Activated naive CD8-positive, alpha-beta T cell treated with anti-CD3 and anti-CD28 coated beads, Interleukin-2, amount 50 U/mL, for 24 hours (primary cell): Measurements from ENCODE around the gene H2BK1.
A peak's percentile ranks its signal among the peaks of the same experiment; 100 is the strongest.

ENCODE experiments used
- ATAC-seq: fragments of 150-1000 bp; cut with Tn5 transposase; one replicate; pipeline ENCODE4 v1.10.0; 2021
- DNase-seq: peaks from one replicate; pipeline ENCODE4 v3.0.0; 2021
- H3K27ac Mint-ChIP-seq: one replicate; pipeline ENCODE4 v1.8.0; 2021; ENCODE audit warnings: mild to moderate bottlenecking, mixed read lengths
- H3K27me3 Mint-ChIP-seq: one replicate; pipeline ENCODE4 v1.8.0; 2021; ENCODE audit warnings: mixed read lengths
- H3K36me3 Mint-ChIP-seq: one replicate; pipeline ENCODE4 v1.8.0; 2021; ENCODE audit warnings: low read depth, mixed read lengths
- H3K4me1 Mint-ChIP-seq: one replicate; pipeline ENCODE4 v1.8.0; 2021; ENCODE audit warnings: mixed read lengths
- H3K4me3 Mint-ChIP-seq: one replicate; pipeline ENCODE4 v1.8.0; 2021; ENCODE audit warnings: mild to moderate bottlenecking, moderate library complexity, mixed read lengths
- H3K9me3 Mint-ChIP-seq: one replicate; pipeline ENCODE4 v1.8.0; 2021; ENCODE audit warnings: mixed read lengths

H2BK1 gene

DNA sequence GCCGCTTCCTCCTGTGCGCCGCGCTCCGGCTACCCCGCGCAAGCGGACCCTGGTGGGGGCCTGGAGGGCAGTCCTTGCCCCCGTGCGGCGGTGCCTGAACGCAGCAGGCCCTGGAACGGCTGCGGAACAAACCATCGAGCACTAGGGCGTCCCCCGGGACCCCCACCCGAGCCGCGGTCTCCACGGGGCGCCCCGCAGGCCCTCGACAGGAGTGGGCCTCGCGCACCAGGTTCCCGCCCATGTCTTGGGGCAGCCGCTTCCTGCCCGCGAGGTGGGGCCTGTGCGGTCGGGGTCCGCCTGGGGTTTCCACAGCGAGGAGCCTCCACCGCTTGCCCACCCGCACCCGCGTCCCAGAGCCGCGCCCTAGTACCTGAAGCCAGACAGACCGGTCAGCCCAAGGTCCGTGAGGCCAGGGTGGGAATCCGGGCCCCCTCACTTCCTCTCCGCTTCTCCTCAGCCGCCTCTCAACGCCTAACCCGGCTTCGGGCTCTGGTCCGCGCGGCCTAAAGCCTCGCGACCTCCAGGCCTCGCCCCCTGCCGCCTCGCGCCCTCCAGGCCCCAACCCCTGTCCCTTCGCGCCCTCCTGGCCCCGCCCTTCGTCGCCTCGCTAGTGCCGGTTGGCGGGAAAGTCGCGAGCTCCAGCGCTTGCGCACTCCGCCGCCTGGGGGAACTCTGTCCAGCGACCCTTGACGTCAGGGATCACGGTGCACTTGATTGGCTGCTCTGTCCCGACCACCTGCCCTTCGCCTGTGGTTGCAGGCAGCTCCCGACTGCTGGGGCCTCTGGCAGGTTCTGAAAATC is 35.8 kb downstream of the H2BK1 start:
- peaks cover 2% of the 10 kb centered on the region for H3K4me1 Mint-ChIP-seq
- peaks cover 51% of the 10 kb centered on the region for H3K27me3 Mint-ChIP-seq
- no peaks in the 10 kb centered on the region for H3K9me3 Mint-ChIP-seq
- no peaks in the 10 kb centered on the region for H3K36me3 Mint-ChIP-seq
- DNase-seq: no peak
- H3K27ac Mint-ChIP-seq: no peak overlapping the region
- no peak for ATAC-seq
- no peak overlapping the region for H3K4me3 Mint-ChIP-seq

DNA sequence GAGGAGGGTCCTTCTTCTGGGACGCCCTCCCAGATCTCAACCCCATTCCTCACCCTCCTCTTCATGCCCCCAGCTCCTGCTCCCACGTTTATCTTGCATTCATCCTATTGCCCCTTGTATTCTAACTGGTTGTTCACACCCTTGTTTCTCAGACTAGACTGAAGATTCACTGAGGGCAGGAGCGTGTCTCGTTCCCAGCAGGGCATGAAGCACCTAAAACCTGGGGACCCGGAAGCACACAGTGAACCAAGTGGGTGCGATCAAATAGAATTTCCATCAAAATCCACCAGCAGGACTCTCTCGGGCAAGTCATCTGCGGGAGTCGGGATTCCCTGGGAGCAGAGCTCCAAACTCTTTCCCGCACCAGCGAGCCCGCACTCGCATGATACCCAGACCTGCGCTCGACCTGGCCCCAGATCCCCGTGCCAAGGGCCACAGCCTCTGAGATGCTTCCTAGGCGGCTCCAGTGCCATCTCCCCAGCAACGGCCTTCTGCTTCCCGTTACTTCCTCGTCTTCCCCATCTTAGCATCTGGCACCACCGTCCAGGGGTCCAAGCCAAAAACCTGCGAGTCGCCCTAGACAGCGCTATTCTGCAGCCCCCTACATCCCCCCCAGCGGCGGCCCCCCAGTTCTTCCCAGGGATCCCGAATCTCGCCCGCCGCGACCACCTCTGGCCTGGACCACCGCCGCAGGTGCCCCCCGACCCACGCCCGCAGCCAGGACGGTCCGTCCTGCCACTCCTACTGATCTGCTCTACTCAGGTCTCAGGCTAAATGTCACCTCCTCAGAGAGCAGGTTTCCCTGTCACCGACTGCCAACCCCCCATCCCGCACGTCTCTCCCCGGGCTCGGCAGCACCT is 36.7 kb downstream of the H2BK1 start:
- Mint-ChIP-seq H3K27me3 (peaks cover 59% of the 10 kb centered on the region), H3K4me3 (no peak overlapping the region), H3K4me1 (peaks cover 4% of the 10 kb centered on the region), H3K27ac (no peak overlapping the region), H3K9me3 (no peaks in the 10 kb centered on the region), H3K36me3 (no peaks in the 10 kb centered on the region)
- ATAC-seq (no peak), DNase-seq (no peak)

DNA sequence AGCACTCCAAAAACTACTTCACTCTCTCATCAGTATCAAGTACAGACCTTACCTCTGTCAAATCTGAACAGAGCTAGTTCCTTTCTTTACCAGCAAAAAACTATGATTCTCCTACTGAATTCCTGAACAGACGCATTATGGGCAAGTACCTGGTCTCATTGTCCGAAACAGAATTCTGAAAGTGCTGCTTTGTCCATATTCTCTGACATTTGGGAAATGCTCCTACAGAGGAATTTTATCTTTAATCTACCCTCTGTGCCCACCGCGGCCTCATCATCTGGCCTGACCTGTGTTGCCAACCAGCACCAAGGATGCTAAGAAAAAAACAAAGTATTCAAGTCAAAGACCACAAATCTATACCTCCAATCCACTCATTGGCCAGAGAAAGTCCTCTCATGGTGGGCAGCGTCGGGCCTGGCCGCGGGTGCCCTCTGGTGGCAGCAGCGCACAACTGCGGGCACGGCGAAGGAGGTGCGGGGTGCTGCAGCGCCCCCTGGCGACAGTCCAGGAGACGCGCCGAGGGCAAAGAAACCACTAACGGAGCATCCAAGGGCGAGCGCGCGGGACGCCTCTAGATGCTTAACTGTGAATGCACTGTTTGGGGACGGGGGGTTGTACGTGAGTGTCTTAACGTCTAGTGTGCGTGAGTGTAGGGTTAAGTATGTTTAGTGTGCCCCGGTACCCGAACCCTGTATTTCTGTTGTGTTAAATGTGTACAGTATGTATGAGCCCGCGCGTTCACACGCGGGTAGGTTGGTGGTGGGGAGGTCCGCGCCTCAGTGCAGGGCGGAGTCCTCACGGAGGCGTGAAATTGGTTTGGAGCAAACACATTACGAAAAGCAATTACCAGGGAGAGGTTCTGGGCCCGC is 37.8 kb downstream of the H2BK1 start:
- DNase-seq (peak; percentile 84), ATAC-seq (peak; percentile 65)
- Mint-ChIP-seq H3K4me1 (peaks cover 7% of the 10 kb centered on the region), H3K9me3 (no peaks in the 10 kb centered on the region), H3K4me3 (no peak overlapping the region), H3K27ac (no peak overlapping the region), H3K27me3 (peaks cover 65% of the 10 kb centered on the region), H3K36me3 (no peaks in the 10 kb centered on the region)

GRCh38 chr7:151168787-151169162 is 41.5 kb downstream of the H2BK1 start:
- Mint-ChIP-seq H3K27ac (no peak overlapping the region), H3K4me3 (peak overlapping the region; percentile 68), H3K36me3 (no peaks in the 10 kb centered on the region), H3K4me1 (peaks cover 7% of the 10 kb centered on the region), H3K27me3 (peaks cover 60% of the 10 kb centered on the region), H3K9me3 (no peaks in the 10 kb centered on the region)
- ATAC-seq (no peak), DNase-seq (no peak)

DNA sequence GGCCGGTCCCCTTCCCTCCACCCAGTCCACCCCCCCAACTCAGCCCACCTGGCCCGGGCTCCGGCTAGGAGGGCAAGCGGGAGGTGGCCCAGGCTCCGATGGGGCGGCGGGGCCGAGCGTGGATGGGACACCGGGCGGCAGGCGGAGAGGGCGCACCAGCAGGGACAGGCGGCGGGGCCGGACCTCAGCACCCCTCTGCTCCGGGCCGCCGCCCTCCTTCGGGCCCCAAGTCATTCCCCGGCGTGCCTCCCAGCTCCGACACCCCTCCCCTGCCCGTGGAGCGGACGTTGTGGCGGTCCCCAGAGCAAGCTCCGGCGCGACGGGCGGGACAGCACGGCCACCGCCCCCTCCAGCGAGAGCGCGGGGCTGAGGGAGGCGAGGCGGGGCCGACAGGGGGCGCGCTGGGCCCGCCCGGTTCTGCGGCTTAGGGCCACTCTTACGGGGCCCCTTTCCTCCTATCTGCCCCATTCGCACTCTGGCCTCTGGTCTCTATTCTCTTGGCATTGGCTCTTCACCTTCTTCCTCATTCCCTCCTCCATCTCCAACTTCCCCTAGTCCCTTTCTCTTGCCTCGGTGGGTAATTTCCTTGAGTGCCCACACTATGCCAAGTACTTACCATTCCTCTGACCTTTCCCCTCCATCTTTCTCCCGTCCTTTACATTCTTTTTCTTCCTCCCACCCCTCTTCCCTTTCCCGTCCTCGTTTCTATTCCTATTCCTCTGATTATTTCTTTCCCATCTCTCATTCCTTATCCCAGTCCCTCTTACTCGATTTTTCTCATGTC is 42.1 kb downstream of the H2BK1 start:
- Mint-ChIP-seq H3K27ac (no peak overlapping the region), H3K27me3 (peaks cover 54% of the 10 kb centered on the region)
- DNase-seq: peak; percentile 77

DNA sequence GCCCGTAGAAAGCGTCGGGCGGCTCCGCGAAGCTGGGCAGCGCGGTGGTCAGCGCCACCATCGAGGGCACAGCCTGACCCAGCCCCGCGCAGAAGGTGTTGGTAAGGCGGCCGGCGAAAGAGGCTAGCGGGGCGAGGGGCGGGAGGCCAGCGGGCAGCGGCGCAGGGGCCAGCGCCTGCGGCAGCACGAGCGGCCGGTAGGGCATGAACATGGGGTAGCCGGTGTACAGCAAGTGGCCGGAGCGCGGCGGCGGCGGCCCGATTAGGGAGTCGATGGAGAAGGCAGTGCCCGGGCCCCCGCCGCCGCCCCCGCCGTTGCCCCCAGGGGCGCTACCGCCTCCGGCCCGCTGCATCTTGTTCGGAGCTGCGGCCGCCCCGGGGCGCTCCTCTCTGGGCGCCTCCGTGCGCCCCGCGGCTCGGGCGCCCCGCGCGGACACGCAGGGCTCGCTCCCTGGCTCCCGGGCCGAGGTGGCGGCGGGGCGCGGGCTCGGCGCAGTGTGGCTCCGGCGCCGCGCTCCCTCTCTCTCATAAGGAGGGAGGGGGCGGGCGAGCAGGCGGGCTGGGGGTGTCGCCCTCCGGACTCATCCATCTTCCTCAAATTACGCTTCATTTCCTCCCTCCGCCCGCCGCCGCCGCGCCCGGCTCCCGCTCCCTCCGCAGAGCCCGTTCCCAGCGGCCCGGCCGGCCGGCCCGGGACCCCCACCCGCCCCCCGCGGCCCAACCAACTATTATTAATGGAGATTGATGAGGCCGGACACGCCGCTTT is 42.9 kb downstream of the H2BK1 start, which contains the start of gene GBX1:
TSS of gene GBX1 (minus strand) at position 498 of the 765 bp plus-strand sequence. CDS start at position 352, 146 bp downstream.
- Mint-ChIP-seq H3K4me3 (peak within 1 kb of the TSS; percentile 68), H3K36me3 (no peaks in the 10 kb centered on the region), H3K9me3 (no peaks in the 10 kb centered on the region), H3K27ac (no peak within 1 kb of the TSS), H3K27me3 (peaks cover 47% of the 10 kb centered on the region), H3K4me1 (peaks cover 5% of the 10 kb centered on the region)
- ATAC-seq (peak; percentile 25), DNase-seq (peak; percentile 25)

More for the DNA sequence above, 42.1 kb downstream of the H2BK1 start:
- peak; percentile 82 for ATAC-seq
- no peaks in the 10 kb centered on the region for H3K9me3 Mint-ChIP-seq
- H3K4me1 Mint-ChIP-seq: peaks cover 7% of the 10 kb centered on the region
- peak overlapping the region; percentile 68 for H3K4me3 Mint-ChIP-seq
- no peaks in the 10 kb centered on the region for H3K36me3 Mint-ChIP-seq

DNA sequence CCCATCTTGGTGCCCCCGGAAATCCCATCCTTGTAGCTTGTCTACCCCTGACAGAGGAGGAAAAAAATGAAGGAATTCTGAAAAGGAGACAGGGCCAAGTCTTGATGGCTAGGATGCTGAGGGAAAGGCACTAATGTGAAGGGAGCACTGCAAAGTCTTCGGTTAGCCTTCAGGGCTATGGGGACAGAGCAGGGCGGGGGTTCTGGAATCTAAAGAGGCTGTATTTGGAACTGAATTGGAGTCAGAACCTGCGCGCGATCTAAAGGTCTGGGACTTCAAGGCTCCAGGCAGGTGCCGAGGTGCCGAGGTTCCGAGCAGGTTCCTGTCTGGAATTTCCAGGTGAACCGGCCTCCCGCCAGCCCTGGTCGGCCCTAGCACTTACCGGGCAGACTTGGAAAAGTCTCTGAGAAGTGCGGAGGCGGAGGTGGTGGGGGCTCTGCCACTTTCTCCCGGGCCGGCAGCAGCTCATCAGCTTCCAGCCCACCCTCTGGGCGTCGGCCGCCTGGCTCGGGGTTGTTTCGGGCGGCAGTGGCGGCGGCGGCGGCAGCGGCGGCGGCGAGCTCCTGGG is 43.6 kb downstream of the H2BK1 start:
- Mint-ChIP-seq H3K36me3 (no peaks in the 10 kb centered on the region), H3K9me3 (no peaks in the 10 kb centered on the region), H3K27ac (no peak overlapping the region), H3K4me3 (peak overlapping the region; percentile 8), H3K27me3 (peaks cover 42% of the 10 kb centered on the region), H3K4me1 (peaks cover 5% of the 10 kb centered on the region)
- DNase-seq (no peak), ATAC-seq (no peak)

- H3K27me3 Mint-ChIP-seq: peaks cover 7% of the 10 kb centered on the region
- H3K4me1 Mint-ChIP-seq: no peaks in the 10 kb centered on the region
- H3K27ac Mint-ChIP-seq: no peak overlapping the region
- no peak overlapping the region for H3K4me3 Mint-ChIP-seq
- H3K36me3 Mint-ChIP-seq: no peaks in the 10 kb centered on the region
- ATAC-seq (no peak), DNase-seq (no peak)
- no peaks in the 10 kb centered on the region for H3K9me3 Mint-ChIP-seq
Measured at GRCh38 chr7:151161757-151162156, 48.5 kb downstream of the H2BK1 start.
